ENCODE measurements around the gene LAMC3. TPM values are rescaled to one million over a fixed set of nuclear protein-coding genes. Genes with fewer than 3 reads are reported as not detected.

The LAMC3 gene
- total and polyA plus RNA-seq, 9 of the 15 experiments (the other 6 are each of a cell fraction or from before 2014, with no cell fraction given) = 0.10 TPM; not detected in 8

- Histone ChIP-seq H3K4me1 (replicated peaks in 1 of 2; ENCODE audit: control insufficient read depth in 2 of 2, insufficient read depth in 2 of 2, low read length in 2 of 2) (peaks cover 0 to 12% of the 10 kb centered on the region in 2 experiments; a peak in 2 of 5 replicates), H3K4me3 (no peak overlapping the region), H4K20me1 (replicated peaks; ENCODE audit: control insufficient read depth, insufficient read depth, low read length) (peaks cover 47% of the 10 kb centered on the region), H3K9me3 (replicated peaks; ENCODE audit: control insufficient read depth, insufficient read depth, low read depth, low read length) (no peaks in the 10 kb centered on the region), H3K4me2 (ENCODE audit: insufficient read depth, low read length) (no peak overlapping the region), H3K9me1 (ENCODE audit: control insufficient read depth, insufficient read depth, low read length) (no peaks in the 10 kb centered on the region), H3K9ac (ENCODE audit: insufficient read depth in 1 of 2, low read depth in 2 of 2, low read length in 2 of 2) (peak overlapping the region in 1 of 2 experiments; percentile 61; a peak in 2 of 4 replicates), H3K27me3 (ENCODE audit: control insufficient read depth in 2 of 2, insufficient read depth in 2 of 2, low read length in 2 of 2) (peaks cover 76 to 86% of the 10 kb centered on the region in 2 experiments), H3K27ac (ENCODE audit: extremely low read depth, low read depth, low read length) (no peak overlapping the region), H2AFZ (ENCODE audit: low read depth, low read length) (peak overlapping the region; percentile 2; the same call in 1 of the 2 replicates), H3K79me2 (ENCODE audit: control insufficient read depth, insufficient read depth, low read length) (no peaks in the 10 kb centered on the region), H3K36me3 (ENCODE audit: control insufficient read depth, insufficient read depth, low read length) (no peaks in the 10 kb centered on the region)
- FAIRE-seq (no peak), ATAC-seq (peak; percentile 4), DNase-seq (ENCODE audit: extremely low read depth in 1 of 4, low spot score in 3 of 4) (peak in 2 of 4 experiments; percentile 70)
- BruUV-seq (replicated peaks) = no TSS peak
- POLR2A ChIA-PET = interaction anchor here (0.6 to 99.3 kb wide), 4 partner anchors 11 to 188 kb away, joined by 3 to 3336 read pairs (median 1670); partner anchors contain the start of genes AIF1L and NUP214
- intact Hi-C loops (cut with micrococcal nuclease) (no loop called here), in situ Hi-C loops (cut with MboI) (no loop called here)
- CTCF ChIA-PET (ENCODE audit: low intra/inter-chr PET ratio) = interaction anchor here (0.6 kb wide), 2 partner anchors 9 to 87 kb away, joined by 3 read pairs; no protein-coding TSS in a partner anchor
- 18% methylated on average over 23 of the region's 23 CpGs for WGBS (ENCODE audit: insufficient coverage, low coverage, missing lambda C conversion rate)
- TF ChIP-seq POLR2G (IDR thresholded peaks at IDR 0.05; ENCODE audit: low read depth, low read length) (no peak), MAX (CRISPR knock-in tag; IDR thresholded peaks at IDR 0.05) (no peak), ZNF696 (CRISPR knock-in tag; conservative IDR thresholded peaks at IDR 0.05) (no peak), E2F1 (CRISPR knock-in tag; IDR thresholded peaks at IDR 0.05) (peak; percentile 68; the same call in 1 of the 2 replicates), LCOR (CRISPR knock-in tag; IDR thresholded peaks at IDR 0.05) (no peak), STAT6 (CRISPR knock-in tag; IDR thresholded peaks at IDR 0.05) (peak; percentile 96; the same call in 1 of the 2 replicates), HMGXB4 (CRISPR knock-in tag; IDR thresholded peaks at IDR 0.05) (peak; percentile 67; the same call in 1 of the 2 replicates), ZNF511 (CRISPR knock-in tag; IDR thresholded peaks at IDR 0.05) (no peak), SRSF7 (optimal IDR thresholded peaks at IDR 0.05; ENCODE audit: low read depth, low read length) (no peak), ATF3 (IDR thresholded peaks at IDR 0.05) (no peak), ATF3 (CRISPR knock-in tag; conservative IDR thresholded peaks at IDR 0.05) (peak; percentile 60; the same call in 1 of the 2 replicates), ZNF121 (CRISPR knock-in tag; conservative IDR thresholded peaks at IDR 0.05) (no peak), XRCC5 (IDR thresholded peaks at IDR 0.05; ENCODE audit: low read depth, low read length) (no peak)
Measured at GRCh38 chr9:131085370-131086122, 76.6 kb downstream of the LAMC3 start.

Data from K562 (cell line).